Astrocyte (in vitro differentiated cells and primary cell): ENCODE results near the gene PEX16. TPM values are rescaled to one million over a fixed set of nuclear protein-coding genes. Genes with fewer than 3 reads are reported as not detected.

Experiments
- DNase-seq: peaks from one replicate; pipeline ENCODE4 v3.0.0-alpha.2; 2010; ENCODE audit warnings: low read depth
- FAIRE-seq: peaks from 2 replicates; lab custom pipeline; 2011; peaks lifted over from hg19 to GRCh38; lab: Jason Lieb, UNC
- H2AFZ ChIP-seq: 2 replicates; pipeline ENCODE4 v1.6.0; 2012; ENCODE audit warnings: low read depth, low read length, inconsistent platforms
- H3K27ac ChIP-seq: 2 replicates; pipeline ENCODE4 v1.5.1; 2011; ENCODE audit warnings: low read depth, low read length, inconsistent platforms
- H3K27me3 ChIP-seq: 2 replicates; pipeline ENCODE4 v1.6.0; 2011; ENCODE audit warnings: low read length, inconsistent platforms; ENCODE audit not compliant: insufficient read depth
- H3K36me3 ChIP-seq: 2 replicates; pipeline ENCODE4 v1.5.1; 2011; ENCODE audit warnings: low read length, inconsistent platforms; ENCODE audit not compliant: insufficient read depth
- H3K4me1 ChIP-seq: 2 replicates; pipeline ENCODE4 v1.5.1; 2011; ENCODE audit warnings: low read length, inconsistent platforms; ENCODE audit not compliant: insufficient read depth
- H3K4me2 ChIP-seq: 2 replicates; pipeline ENCODE4 v1.6.0; 2012; ENCODE audit warnings: low read length, inconsistent platforms
- H3K4me3 ChIP-seq: 2 replicates; pipeline ENCODE4 v1.5.1; 2011; ENCODE audit warnings: low read depth, mild to moderate bottlenecking, low read length, inconsistent platforms; ENCODE audit not compliant: insufficient read depth
- H3K79me2 ChIP-seq: 2 replicates; pipeline ENCODE4 v1.6.0; 2012; ENCODE audit warnings: mild to moderate bottlenecking, low read length, inconsistent platforms; ENCODE audit not compliant: insufficient read depth
- H3K9ac ChIP-seq: 2 replicates; pipeline ENCODE4 v1.6.0; 2012; ENCODE audit warnings: mild to moderate bottlenecking, low read length, inconsistent platforms
- H3K9me3 ChIP-seq: 2 replicates; pipeline ENCODE4 v1.5.1; 2012; ENCODE audit warnings: low read depth, mild to moderate bottlenecking, low read length, inconsistent platforms; ENCODE audit not compliant: insufficient read depth
- H4K20me1 ChIP-seq: 2 replicates; pipeline ENCODE4 v1.6.0; 2012; ENCODE audit warnings: low read length, inconsistent platforms; ENCODE audit not compliant: insufficient read depth
- H3K27ac Mint-ChIP-seq: one replicate; pipeline ENCODE4 v1.8.0; 2021; ENCODE audit warnings: mild to moderate bottlenecking, mixed read lengths; ENCODE audit not compliant: unreplicated experiment
- H3K27me3 Mint-ChIP-seq: one replicate; pipeline ENCODE4 v1.8.0; 2021; ENCODE audit warnings: low read depth, mixed read lengths; ENCODE audit not compliant: unreplicated experiment
- H3K36me3 Mint-ChIP-seq: one replicate; pipeline ENCODE4 v1.8.0; 2021; ENCODE audit warnings: low read depth, mixed read lengths; ENCODE audit not compliant: unreplicated experiment
- H3K4me1 Mint-ChIP-seq: one replicate; pipeline ENCODE4 v1.8.0; 2021; ENCODE audit warnings: low read depth, mixed read lengths; ENCODE audit not compliant: unreplicated experiment
- H3K4me3 Mint-ChIP-seq: one replicate; pipeline ENCODE4 v1.8.0; 2021; ENCODE audit warnings: mild to moderate bottlenecking, moderate library complexity, mixed read lengths; ENCODE audit not compliant: unreplicated experiment
- H3K9me3 Mint-ChIP-seq: one replicate; pipeline ENCODE4 v1.8.0; 2021; ENCODE audit warnings: mild to moderate bottlenecking, mixed read lengths; ENCODE audit not compliant: unreplicated experiment
- EZH2 ChIP-seq: IDR thresholded peaks from 2 replicates; pipeline ENCODE4 v1.6.1; 2012; ENCODE audit warnings: mild to moderate bottlenecking, low read length, inconsistent platforms; ENCODE audit not compliant: insufficient read depth
- total RNA-seq: library from RNA; stranded (reverse); gene quantifications from 2 replicates; pipeline ENCODE4 v1.2.1, GENCODE V29; 2021
- TF ChIP-seq, protein P1 (sequence below): IDR thresholded peaks from 2 replicates; pipeline ENCODE4 v1.5.1; 2011; ENCODE audit warnings: low read depth, mild to moderate bottlenecking, inconsistent platforms, low read length, moderate library complexity; ENCODE audit not compliant: insufficient read depth

The PEX16 gene
- total RNA-seq, 1 donor from 2014 or later = 25.9 TPM

GRCh38 chr11:45935349-45936064 lies 17.8 kb upstream of the PEX16 start:
- Mint-ChIP-seq H3K9me3 (no peaks in the 10 kb centered on the region), H3K4me1 (peaks cover 15% of the 10 kb centered on the region), H3K4me3 (no peak overlapping the region), H3K27me3 (no peaks in the 10 kb centered on the region), H3K27ac (no peak overlapping the region), H3K36me3 (peaks cover 20% of the 10 kb centered on the region)
- Histone ChIP-seq H3K9ac (no peak overlapping the region), H3K79me2 (no peaks in the 10 kb centered on the region), H3K36me3 (peaks cover 14% of the 10 kb centered on the region), H3K27ac (no peak overlapping the region), H3K4me3 (no peak overlapping the region), H3K9me3 (no peaks in the 10 kb centered on the region), H4K20me1 (peaks cover 4% of the 10 kb centered on the region), H2AFZ (no peak overlapping the region), H3K27me3 (no peaks in the 10 kb centered on the region), H3K4me1 (no peaks in the 10 kb centered on the region), H3K4me2 (no peak overlapping the region)
- no peak for FAIRE-seq
- DNase-seq = no peak
- TF ChIP-seq, protein P1, sequence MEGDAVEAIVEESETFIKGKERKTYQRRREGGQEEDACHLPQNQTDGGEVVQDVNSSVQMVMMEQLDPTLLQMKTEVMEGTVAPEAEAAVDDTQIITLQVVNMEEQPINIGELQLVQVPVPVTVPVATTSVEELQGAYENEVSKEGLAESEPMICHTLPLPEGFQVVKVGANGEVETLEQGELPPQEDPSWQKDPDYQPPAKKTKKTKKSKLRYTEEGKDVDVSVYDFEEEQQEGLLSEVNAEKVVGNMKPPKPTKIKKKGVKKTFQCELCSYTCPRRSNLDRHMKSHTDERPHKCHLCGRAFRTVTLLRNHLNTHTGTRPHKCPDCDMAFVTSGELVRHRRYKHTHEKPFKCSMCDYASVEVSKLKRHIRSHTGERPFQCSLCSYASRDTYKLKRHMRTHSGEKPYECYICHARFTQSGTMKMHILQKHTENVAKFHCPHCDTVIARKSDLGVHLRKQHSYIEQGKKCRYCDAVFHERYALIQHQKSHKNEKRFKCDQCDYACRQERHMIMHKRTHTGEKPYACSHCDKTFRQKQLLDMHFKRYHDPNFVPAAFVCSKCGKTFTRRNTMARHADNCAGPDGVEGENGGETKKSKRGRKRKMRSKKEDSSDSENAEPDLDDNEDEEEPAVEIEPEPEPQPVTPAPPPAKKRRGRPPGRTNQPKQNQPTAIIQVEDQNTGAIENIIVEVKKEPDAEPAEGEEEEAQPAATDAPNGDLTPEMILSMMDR = no peak
- no peak for TF ChIP-seq EZH2

DNA sequence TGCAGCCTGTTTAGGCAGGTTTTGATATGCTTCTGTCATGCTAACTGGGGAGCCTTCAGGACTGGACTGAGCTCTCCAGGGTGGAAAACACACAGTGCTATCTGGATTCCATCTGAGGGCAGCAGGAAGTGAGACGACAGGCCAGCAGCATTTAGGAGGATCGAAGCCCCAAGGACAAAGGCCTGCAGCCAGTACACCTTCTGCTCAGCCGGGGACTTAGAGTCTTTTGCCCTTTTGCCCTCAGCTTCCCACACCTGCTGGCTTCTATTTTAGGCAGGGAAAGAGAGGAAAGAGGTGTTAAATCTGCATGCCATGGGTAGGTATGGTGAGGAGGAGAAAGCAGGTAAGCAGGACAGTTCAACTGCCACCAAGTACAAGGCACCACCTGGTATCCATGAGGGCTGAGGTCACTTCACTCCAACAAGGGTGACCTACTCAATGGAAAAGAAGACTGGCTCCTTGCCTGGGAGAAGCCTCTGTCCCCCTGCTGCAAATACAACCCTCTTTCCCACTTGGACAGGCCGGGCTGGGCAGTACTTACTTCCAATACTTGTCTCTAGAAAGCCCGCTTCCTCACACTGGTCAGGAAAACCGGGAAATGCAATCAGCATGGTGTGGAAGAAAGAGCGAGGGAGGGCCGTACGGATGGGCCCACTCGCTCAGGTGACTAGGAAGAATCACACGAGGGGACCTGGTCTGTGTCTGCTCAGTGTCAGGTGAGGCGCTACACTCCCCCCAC lies 17.1 kb upstream of the PEX16 start:
- peaks cover 20% of the 10 kb centered on the region for H3K36me3 Mint-ChIP-seq
- no peak overlapping the region for H2AFZ ChIP-seq
- no peak for FAIRE-seq

More for the DNA sequence above, 17.1 kb upstream of the PEX16 start:
- no peaks in the 10 kb centered on the region for H3K27me3 ChIP-seq
- no peak overlapping the region for H3K4me3 ChIP-seq
- H3K4me1 Mint-ChIP-seq = peaks cover 19% of the 10 kb centered on the region
- DNase-seq = no peak
- peaks cover 4% of the 10 kb centered on the region for H4K20me1 ChIP-seq
- no peaks in the 10 kb centered on the region for H3K79me2 ChIP-seq
- H3K36me3 ChIP-seq = peaks cover 14% of the 10 kb centered on the region
- H3K27me3 Mint-ChIP-seq = no peaks in the 10 kb centered on the region
- H3K27ac ChIP-seq = no peak overlapping the region
- no peaks in the 10 kb centered on the region for H3K9me3 ChIP-seq
- no peak overlapping the region for H3K4me2 ChIP-seq
- H3K4me3 Mint-ChIP-seq = no peak overlapping the region
- no peak overlapping the region for H3K27ac Mint-ChIP-seq
- no peaks in the 10 kb centered on the region for H3K9me3 Mint-ChIP-seq
- TF ChIP-seq EZH2 = no peak
- TF ChIP-seq, protein P1 = no peak
- no peaks in the 10 kb centered on the region for H3K4me1 ChIP-seq
- H3K9ac ChIP-seq = no peak overlapping the region
